HG03521 (cell line): ENCODE measurements around the gene WNT5A.

Experiments used
- ATAC-seq: cut with Tn5 transposase; IDR thresholded peaks from one replicate; pipeline ENCODE4 v1.9.1; 2021; ENCODE audit warnings: mild to moderate bottlenecking, moderate library complexity; ENCODE audit not compliant: unreplicated experiment

WNT5A gene

DNA sequence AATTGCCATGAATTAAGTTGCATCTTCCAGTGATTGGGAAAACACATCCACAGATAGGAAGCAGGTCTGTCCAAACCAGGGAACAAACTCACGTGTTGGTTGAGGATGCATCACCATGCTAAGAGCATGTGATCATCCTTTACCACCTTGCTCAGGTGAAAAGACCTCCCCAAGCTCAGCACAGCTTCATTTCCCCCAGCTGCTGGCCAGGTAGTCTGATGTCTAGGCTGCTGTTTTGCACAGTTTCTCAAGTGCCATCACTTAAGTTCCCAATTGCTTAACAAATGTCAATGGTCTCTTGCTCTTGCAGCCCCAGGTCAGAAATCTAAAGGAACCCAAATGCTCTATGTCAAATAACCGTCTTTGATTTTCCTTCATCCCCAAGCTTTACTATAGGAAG, 34.2 kb downstream of the WNT5A start:
- no peak for ATAC-seq

DNA sequence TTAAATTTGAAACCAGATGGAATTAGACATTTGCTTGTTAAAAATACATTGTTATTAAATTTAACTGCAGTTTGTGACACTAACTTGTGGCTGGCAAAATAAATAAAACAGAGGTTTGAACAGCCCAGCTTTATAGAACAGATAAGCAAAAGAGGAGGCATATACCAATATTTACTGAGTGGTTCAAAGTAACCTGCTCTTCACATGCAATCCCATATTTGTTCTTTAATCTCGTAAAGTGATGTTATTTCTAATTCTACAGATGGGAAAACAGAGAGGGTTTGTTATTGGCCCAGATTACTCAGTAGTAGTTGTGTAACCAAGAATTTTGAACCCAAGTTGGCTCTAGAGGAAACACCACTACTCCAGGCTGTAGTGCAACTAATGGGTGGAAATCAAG, 37.6 kb downstream of the WNT5A start:
- ATAC-seq, result no peak

- ATAC-seq, result no peak
Observed at GRCh38 chr3:55446850-55447249, 40.3 kb downstream of the WNT5A start.

DNA sequence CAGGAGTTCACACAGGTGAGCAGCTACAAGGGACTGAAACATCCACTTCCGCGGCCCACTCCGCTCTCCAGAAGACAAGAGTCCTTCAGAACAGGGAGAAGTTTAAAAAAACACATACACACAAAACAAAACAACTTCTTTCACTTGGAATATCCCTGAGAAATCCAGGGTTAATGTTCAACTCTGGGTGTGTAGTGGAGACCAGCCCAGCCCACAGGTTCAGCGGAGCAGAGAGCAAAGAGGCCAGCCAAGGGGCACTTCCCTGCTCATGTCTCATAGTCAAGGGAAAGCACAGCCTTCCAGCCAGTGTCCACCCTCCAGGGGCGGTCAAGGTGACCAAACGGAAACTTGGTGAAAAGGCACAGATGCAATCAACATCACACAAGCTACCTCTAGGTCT, 41.6 kb downstream of the WNT5A start:
- no peak for ATAC-seq

DNA sequence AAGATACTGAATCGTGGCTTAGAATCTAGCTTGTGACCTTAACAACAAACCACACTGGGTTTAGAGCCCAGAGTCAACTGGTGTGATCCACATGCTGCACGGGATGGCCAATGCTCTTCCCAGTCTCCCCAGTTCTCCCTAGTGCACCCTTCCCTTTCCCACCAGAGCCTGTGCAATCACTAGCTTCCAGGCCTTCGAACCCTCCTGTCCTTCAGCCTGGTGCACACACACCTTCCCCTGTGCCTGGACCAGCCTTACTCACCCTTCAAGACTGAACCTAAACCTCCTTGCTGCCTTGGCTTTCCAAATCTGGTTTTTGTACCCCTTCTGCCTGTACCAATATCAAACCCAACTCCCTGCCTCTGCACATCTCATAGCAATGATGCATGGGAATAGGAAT, 43.8 kb downstream of the WNT5A start:
- no peak for ATAC-seq

DNA sequence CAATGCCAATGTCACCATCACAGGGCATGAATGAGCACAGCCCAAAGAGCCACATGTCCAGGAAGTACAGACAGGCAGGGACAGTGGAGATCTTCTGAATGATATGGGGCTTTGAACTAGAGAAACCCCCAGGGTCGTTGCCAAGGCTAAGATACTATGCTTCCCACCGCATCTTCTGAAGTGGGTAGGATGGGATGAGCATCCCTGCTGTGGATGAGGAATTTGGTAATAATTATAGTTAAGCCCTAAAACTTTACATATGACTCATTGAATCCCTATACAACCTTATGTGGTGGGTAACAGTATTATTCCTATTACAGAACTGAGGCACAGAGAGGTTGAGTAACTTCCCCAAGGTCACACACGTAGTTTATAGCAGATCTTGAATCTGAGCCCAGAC, 44.2 kb downstream of the WNT5A start:
- no peak for ATAC-seq

- ATAC-seq, result no peak
Observed at GRCh38 chr3:55441499-55441898, 45.6 kb downstream of the WNT5A start.

DNA sequence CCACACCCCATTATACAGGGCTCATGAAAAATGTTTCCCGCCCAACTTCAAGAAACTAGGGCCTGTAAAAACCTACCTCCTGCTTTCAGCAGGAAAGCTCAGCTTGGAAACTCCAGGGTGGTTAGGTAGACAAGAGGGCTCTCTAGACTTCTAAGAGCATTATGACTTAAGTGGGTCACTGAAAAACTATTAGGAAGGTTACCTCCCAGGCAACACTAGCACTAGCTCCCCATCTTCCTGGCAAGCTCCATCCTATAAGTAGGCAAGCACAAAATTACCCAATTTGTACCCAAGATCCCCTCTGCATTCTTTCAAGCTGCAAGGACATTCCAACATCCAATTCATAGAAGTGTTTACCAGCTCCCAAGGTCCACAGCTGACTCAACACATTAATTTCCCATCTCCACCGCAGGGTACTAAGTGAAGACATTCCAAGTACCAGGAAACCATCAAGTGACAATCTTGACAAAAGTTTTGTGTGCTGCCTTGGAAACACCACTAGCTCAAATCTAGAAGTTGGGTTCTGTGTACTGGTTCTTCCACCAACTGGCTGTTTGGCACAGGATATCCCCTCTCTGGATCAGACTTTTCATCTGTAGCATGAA, 46.9 kb downstream of the WNT5A start:
- ATAC-seq, result no peak

DNA sequence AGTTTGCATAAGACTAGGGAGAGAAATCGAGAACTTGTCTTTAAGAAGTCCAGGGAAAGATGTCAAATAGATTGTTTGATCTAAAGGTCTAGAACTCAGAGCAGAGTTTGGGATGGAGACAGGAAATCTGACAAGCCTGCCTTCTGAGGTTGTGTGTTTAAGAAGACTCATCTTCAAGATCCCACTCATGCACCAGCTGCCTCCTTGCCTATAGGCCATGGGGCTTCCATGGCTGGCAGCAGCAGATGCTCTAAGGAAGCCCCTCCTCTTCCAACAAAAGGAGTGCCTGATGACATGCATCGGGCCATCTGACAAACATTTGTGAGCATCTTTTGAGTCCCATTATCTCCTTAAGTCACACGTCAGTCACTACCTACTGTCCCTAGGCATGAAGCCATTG, 47.4 kb downstream of the WNT5A start:
- no peak for ATAC-seq

DNA sequence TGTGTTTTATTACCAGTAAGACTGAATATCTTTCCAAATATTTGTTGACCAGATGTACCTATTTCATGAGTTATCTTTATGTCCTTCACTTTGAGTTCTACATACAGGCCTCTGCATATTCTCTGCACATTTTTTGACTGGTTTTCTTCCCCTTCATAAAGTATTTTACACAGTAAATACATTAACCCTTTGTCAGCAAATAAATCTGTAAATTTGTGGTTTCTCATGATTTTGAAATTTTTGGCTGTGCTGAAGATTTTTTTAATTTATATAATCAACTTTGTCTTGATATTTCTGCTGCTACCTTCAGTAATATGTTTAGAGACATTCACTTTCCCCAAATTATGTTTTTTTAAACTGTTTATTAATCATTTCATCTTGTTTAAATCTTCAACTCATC, 50.5 kb downstream of the WNT5A start:
- ATAC-seq, result no peak

- no peak for ATAC-seq
Observed at GRCh38 chr3:55435491-55435890, 51.6 kb downstream of the WNT5A start.

DNA sequence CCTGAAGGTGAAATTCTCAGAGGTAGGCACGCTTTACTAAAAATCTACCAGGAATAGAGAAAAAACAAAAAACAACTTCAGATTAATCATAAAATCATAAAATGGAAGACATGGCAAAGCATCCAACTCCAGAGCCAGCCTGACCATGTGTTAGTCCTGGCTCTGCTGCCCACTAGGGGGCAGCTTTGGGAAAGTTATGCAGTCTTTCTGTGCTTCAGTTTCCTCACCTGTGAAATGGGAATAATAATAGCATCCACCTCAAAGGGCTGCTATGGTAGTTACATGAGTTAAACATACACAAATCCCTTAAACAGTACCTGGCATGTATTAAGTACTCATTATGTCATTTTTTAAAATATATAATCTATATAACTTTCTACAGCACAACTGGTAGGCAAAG, 52.3 kb downstream of the WNT5A start:
- no peak for ATAC-seq

DNA sequence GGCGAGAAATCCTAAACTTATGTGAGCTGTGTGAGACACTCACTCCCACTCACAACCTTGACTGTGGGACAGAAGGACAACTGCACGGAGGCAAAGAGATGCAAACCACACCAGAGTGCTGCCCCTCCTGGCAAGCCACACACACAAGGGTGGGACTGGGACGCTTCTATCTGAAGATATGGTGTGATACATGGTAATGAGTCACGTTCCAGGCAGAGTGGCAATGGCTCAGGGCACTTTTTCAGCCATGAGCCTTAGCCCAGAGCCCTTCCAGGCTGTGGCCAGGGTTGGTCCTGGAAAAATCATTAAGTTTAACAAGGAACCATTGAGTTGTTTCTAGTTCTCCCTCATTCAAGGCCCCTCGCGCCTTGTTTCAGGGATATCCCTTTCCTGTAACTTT, 56.1 kb downstream of the WNT5A start:
- ATAC-seq, result no peak

GRCh38 chr3:55427739-55428138, 59.4 kb downstream of the WNT5A start:
- ATAC-seq, result no peak

GRCh38 chr3:55426486-55426885, 60.6 kb downstream of the WNT5A start:
- no peak for ATAC-seq

DNA sequence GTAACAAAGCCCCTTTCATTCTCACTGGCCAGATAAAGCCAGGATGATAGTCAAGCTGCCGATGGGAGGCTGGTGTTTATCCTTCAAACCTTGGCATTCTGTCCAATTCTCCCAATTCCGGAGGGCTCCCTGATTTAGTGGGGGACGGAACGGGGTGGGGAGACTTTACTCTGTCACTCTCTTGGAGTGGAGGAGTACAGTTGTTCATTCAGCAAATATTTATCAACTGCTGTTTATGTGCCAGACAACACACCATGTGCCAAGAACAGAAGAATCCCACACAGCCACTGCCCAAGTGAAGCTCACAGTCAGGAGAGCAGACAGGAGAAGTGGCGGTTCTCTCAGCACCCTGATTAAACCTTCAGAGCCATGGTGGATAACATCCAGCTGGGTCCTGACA, 63.3 kb downstream of the WNT5A start:
- ATAC-seq, result no peak

- ATAC-seq, result no peak
Observed at GRCh38 chr3:55417211-55417610, 69.9 kb downstream of the WNT5A start.

- no peak for ATAC-seq
Observed at GRCh38 chr3:55416331-55416821, 70.7 kb downstream of the WNT5A start.
